NCI-H2196 treated with DMSO at 0.1 percent for 48 hours (cell line): Measurements from ENCODE around the gene MTHFD1.

ENCODE experiments used
- DNase-seq: peaks from one replicate; lab custom pipeline; 2025; ENCODE audit not compliant: unreplicated experiment; lab: John Stamatoyannopoulos, UW

MTHFD1 gene

GRCh38 chr14:64488590-64489099 lies 100.5 kb downstream of the MTHFD1 start:
- DNase-seq, result no peak

GRCh38 chr14:64491637-64492036 lies 103.5 kb downstream of the MTHFD1 start:
- DNase-seq, result no peak

GRCh38 chr14:64493455-64493854 lies 105.3 kb downstream of the MTHFD1 start:
- no peak for DNase-seq

- no peak for DNase-seq
These were observed 107.1 kb downstream of the MTHFD1 start for GRCh38 chr14:64495252-64495651.

- no peak for DNase-seq
These were observed 108.6 kb downstream of the MTHFD1 start for GRCh38 chr14:64496764-64497163.

- DNase-seq, result no peak
These were observed 111.9 kb downstream of the MTHFD1 start for GRCh38 chr14:64500088-64500487.

- DNase-seq, result peak; percentile 44
These were observed 113.4 kb downstream of the MTHFD1 start for GRCh38 chr14:64501411-64502171.

GRCh38 chr14:64502456-64502855 lies 114.3 kb downstream of the MTHFD1 start:
- DNase-seq, result no peak

- DNase-seq, result no peak
These were observed 114.8 kb downstream of the MTHFD1 start for GRCh38 chr14:64502887-64503433.

GRCh38 chr14:64503434-64504309 lies 115.5 kb downstream of the MTHFD1 start, which contains the start of gene ZBTB25:
TSS of gene ZBTB25 (minus strand) at chr14:64503838. CDS start at chr14:64490533, 13,305 bp downstream.
- peak; percentile 90 for DNase-seq

GRCh38 chr14:64504310-64504896 lies 116.2 kb downstream of the MTHFD1 start, which contains the start of gene ZBTB1:
TSS of gene ZBTB1 (plus strand) at chr14:64504770. CDS start at chr14:64521505, 16,735 bp downstream.
- DNase-seq, result peak; percentile 65

- peak; percentile 68 for DNase-seq
These were observed 117.0 kb downstream of the MTHFD1 start for GRCh38 chr14:64504897-64505794.

- no peak for DNase-seq
These were observed 118.6 kb downstream of the MTHFD1 start for GRCh38 chr14:64506721-64507120.

- no peak for DNase-seq
These were observed 119.4 kb downstream of the MTHFD1 start for GRCh38 chr14:64507376-64508156.

- DNase-seq, result no peak
These were observed 120.1 kb downstream of the MTHFD1 start for GRCh38 chr14:64508215-64508776.

- no peak for DNase-seq
These were observed 120.9 kb downstream of the MTHFD1 start for GRCh38 chr14:64509036-64509435.
